ENCODE data around the gene PAPPA2.
"Not testable (repeated sequence)": the region's sequence is repeated elsewhere in the genome, so short reads cannot be mapped to it uniquely, and the experiment has no call there.

The PAPPA2 gene, protein sequence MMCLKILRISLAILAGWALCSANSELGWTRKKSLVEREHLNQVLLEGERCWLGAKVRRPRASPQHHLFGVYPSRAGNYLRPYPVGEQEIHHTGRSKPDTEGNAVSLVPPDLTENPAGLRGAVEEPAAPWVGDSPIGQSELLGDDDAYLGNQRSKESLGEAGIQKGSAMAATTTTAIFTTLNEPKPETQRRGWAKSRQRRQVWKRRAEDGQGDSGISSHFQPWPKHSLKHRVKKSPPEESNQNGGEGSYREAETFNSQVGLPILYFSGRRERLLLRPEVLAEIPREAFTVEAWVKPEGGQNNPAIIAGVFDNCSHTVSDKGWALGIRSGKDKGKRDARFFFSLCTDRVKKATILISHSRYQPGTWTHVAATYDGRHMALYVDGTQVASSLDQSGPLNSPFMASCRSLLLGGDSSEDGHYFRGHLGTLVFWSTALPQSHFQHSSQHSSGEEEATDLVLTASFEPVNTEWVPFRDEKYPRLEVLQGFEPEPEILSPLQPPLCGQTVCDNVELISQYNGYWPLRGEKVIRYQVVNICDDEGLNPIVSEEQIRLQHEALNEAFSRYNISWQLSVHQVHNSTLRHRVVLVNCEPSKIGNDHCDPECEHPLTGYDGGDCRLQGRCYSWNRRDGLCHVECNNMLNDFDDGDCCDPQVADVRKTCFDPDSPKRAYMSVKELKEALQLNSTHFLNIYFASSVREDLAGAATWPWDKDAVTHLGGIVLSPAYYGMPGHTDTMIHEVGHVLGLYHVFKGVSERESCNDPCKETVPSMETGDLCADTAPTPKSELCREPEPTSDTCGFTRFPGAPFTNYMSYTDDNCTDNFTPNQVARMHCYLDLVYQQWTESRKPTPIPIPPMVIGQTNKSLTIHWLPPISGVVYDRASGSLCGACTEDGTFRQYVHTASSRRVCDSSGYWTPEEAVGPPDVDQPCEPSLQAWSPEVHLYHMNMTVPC (N-terminal part only)

DNA sequence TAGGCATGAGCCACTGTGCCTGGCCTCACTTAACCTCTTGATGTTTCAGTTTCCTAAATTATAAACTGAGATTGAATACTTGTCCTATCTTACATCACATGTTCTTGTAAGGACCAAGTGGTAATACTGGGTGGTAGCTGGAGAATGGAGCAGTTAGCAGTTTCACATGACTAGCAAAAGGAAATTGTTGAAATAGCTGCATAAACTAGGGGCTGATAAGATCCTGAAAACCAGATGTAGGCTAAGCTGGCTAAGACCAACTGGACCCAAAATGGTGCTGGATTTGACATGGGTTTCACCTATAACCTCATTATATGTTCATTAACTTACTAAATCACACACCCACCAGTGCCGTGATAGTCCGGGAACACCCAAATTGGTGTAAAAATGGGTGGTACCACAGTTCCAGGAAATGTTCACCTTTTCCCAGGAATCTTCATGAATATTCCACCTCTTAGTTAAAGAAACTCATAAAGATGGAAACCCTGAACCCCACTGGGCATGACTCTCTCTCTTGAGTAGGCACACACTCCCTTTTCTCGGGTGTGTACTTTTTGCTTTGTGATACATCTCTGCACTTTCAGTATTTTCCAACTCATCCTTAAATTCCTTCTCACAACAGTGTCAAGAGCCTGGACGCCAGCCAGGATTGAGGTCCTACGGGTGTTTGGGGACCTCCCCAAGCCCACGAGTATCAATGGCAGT lies at the start of gene PAPPA2:
TSS of gene PAPPA2 (plus strand) at position 502 of the 705 bp plus-strand sequence. CDS start 93,148 bp downstream, outside the sequence.
- no peak for DNase-seq

GRCh38 chr1:176416777-176417176 lies 46.2 kb upstream of the PAPPA2 start:
- no peak for DNase-seq

- not testable (repeated sequence) for DNase-seq
These were observed 43.4 kb upstream of the PAPPA2 start for GRCh38 chr1:176419608-176420007.

DNA sequence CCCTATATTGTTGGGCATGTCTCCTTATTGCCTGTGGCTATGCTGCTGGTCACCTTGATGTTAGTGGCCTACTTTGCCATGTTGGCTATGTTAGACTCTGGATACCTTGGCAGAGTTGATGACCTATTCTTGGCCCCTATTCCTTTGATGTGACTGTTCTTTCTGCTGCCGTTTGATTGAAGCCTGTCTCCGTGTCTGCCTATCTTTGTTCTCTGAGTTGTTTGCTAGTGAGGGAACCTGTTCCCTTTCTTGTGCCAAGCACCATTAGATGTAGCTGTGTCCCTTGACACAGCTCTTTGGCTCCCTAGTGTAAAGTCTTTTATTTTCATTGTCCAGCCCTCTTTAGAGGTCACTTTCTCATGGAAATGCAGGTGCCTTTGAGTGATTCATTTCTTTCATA lies 28.7 kb upstream of the PAPPA2 start:
- no peak for DNase-seq

DNA sequence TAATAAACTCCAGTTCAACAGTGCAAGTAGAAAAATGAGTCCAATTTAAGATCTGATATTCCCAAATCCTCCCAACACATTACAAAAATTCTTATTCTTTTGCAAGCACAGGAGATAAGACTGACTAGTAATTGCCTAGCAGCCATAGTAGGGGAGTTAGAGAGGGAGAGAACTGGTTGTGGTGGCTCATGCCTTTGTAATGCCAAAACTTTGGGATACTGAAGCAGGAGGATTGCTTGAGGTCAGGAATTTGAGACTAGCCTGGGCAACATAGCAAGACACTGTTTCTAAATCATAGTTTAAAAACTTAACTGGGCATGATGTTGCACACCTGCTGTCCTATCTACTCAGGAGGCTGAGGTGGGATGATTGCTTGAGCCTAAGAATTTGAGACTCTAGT lies 26.7 kb upstream of the PAPPA2 start:
- DNase-seq, result no peak

DNA sequence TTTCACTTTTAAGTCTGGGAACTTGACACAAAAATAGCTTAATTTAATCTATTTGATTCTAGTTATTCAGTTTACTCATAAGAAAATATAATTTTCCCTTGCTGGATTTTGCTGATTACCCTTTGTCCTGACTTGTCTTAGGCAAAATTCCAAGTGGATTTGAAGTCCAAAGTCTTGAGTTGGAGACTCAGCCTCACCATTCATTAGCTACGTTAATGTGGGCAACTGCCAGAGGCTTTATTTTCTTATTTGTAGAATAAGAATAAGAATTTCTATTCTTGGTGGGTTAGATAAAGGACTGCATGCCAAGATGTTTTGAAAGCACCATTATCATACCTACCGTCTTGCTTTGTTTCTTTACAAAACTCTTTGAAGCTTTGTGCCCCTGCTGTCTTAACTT lies 22.8 kb upstream of the PAPPA2 start:
- no peak for DNase-seq

- no peak for DNase-seq
These were observed 18.7 kb upstream of the PAPPA2 start for GRCh38 chr1:176444286-176444685.

GRCh38 chr1:176445402-176445801 lies 17.6 kb upstream of the PAPPA2 start:
- no peak for DNase-seq

- DNase-seq, result no peak
These were observed 14.6 kb upstream of the PAPPA2 start for GRCh38 chr1:176448340-176448739.

GRCh38 chr1:176450526-176450925 lies 12.4 kb upstream of the PAPPA2 start:
- DNase-seq, result no peak

- not testable (repeated sequence) for DNase-seq
These were observed 11.2 kb upstream of the PAPPA2 start for GRCh38 chr1:176451741-176452140.

- no peak for DNase-seq
These were observed 6.2 kb upstream of the PAPPA2 start for GRCh38 chr1:176456795-176457194.

- DNase-seq, result no peak
These were observed 2.2 kb upstream of the PAPPA2 start for GRCh38 chr1:176460544-176461336.

DNA sequence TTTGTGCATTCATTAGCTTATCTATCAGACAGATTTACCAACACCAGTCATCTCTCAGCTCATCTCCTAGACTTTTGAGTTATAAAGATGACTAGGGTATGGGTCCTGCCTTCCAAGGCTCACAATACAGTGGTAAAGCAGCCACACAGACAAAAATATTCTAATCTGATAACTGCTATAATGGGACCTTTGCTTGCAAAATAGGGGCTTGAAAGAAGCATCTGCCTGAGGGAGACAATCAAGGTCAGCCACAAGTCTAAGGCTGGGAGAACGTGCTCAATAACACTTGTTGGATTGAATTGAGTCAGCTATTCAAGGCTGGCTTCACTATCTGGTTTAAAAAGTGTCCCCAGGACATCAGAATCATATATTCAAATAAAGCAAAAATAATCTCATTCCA lies 1.4 kb upstream of the PAPPA2 start:
- DNase-seq, result no peak

DNA sequence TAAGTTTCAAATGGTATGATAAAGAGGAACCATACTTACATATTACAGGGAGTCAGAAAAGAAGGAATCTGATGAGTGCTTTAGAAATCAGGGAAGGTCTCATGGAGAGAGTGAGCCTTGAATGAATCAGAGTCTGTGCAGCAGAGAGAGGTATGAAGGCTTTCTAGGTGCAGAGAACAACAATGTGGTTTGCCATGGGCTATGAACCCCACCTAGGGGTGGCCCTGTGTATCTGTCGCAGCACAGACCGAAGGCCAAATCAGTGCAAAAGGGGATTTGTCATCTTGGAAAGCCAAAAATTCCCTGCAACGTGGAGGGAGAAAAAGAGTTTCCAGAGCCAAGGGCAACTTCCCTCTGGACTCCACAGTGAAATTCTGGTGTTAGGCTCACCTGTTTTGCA lies 3.5 kb downstream of the PAPPA2 start:
- DNase-seq, result no peak

- no peak for DNase-seq
These were observed 6.6 kb downstream of the PAPPA2 start for GRCh38 chr1:176469450-176470010.

GRCh38 chr1:176471338-176472121 lies 8.6 kb downstream of the PAPPA2 start:
- DNase-seq, result no peak

GRCh38 chr1:176479971-176480370 lies 17.0 kb downstream of the PAPPA2 start:
- DNase-seq, result no peak

- DNase-seq, result no peak
These were observed 17.8 kb downstream of the PAPPA2 start for GRCh38 chr1:176480750-176481149.

DNA sequence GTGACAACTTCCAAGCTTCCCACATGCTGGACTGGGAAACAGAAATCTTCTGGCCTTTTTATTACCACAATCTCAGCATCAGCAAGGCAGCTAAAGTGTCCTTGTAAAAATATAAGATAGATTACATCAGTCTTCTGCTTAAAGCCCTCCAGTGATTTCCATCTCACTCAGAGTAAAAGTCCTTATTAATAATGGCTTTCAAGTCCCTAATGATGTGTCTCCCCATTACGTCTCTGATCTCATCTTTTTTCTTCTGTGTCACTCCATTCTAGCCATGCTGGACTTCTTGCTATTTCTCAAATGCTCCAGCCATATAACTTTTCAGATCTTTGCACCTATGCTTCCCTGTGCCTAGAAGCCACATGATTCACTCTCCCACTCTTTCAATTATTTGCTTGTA lies 22.1 kb downstream of the PAPPA2 start:
- no peak for DNase-seq

DNA sequence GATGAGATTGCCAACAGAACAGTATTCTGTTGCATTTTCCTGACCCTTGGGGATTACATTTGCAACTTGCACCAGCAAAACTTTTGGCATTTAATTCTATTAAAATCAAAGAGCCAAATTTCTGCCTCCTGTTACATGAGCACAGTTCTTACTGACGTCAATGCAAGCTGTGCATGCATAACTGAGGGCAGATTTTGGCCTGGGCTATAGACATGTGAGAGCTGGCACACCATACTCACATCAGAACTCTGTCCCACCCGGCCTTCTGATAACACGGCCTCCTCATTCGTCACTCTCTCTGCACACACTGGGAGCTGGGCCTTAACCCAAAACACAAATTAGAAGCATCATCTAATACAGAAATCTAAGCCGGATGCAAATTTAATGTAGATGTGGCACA lies 31.5 kb downstream of the PAPPA2 start:
- no peak for DNase-seq

Data from activated T-cell treated with anti-CD3 and anti-CD28 coated beads, Interleukin-2, amount 50 U/mL, for 48 hours (primary cell).